HT1080 (cell line): ENCODE results near the gene B4GALT1. TPM values are rescaled to one million over a fixed set of nuclear protein-coding genes. Genes with fewer than 3 reads are reported as not detected.

Experiments used
- DNase-seq: peaks from one replicate; pipeline ENCODE4 v3.0.0-alpha.2; 2015; ENCODE audit warnings: low read depth
- total RNA-seq: library from RNA; depleted of rRNA; stranded (reverse); fragments of >200 nt; shearing (Covaris generic); gene quantifications from 2 replicates; pipeline ENCODE4 v1.2.3, GENCODE V29; 2014

Gene B4GALT1
- total RNA-seq, 1 experiment from 2014 or later, result 23.6 TPM

GRCh38 chr9:33140401-33141360 lies 26.5 kb downstream of the B4GALT1 start:
- no peak for DNase-seq

GRCh38 chr9:33139421-33140228 lies 27.5 kb downstream of the B4GALT1 start:
- DNase-seq, result no peak

GRCh38 chr9:33138768-33139167 lies 28.4 kb downstream of the B4GALT1 start:
- DNase-seq, result no peak

- DNase-seq, result no peak
Measured at GRCh38 chr9:33137781-33138264, 29.3 kb downstream of the B4GALT1 start.

- no peak for DNase-seq
Measured at GRCh38 chr9:33136721-33137670, 30.1 kb downstream of the B4GALT1 start.

GRCh38 chr9:33135470-33135958 lies 31.6 kb downstream of the B4GALT1 start:
- DNase-seq, result no peak

- no peak for DNase-seq
Measured at GRCh38 chr9:33135031-33135461, 32.1 kb downstream of the B4GALT1 start.

GRCh38 chr9:33133186-33133585 lies 34.0 kb downstream of the B4GALT1 start:
- no peak for DNase-seq

GRCh38 chr9:33131790-33132772 lies 35.1 kb downstream of the B4GALT1 start:
- peak; percentile 86 for DNase-seq

DNA sequence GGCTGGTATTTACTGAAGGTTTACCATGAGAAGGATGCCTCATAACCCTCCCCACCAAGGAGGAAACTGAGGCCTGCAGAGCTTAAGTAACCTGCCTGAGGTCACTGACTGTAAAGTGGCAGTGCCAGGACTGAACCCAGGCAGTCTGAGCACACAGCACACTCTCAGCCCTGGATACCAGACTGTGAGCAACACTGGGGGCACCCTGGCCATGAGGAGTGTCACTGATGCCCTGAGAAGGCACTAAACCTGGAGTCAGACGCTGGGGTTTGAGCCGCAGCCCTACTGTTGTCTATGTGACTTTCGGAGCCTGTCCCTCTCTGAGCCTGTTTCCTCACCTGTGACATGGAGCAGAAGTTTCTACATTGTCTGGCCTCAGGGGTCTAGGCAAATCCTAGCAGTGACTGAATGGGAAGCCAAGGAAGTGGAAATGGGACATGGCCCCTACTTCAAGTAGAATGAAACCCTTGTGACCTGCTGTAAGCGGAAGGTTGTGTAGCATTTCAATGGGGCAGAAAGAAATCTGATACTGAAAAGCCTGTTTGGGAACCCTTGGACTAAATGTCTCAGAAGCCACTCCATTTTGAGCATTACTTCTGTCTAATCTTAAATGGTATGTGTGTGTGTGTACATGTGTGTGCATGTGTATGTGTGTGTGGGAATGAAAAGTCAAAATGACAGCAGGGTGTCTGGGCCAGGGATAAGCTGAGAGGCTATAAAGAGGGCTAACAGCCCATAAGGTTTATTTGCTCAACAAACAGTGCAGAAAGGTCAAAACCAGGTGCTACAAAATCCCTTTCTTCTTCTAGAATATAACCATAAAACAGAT lies 36.0 kb downstream of the B4GALT1 start:
- DNase-seq, result no peak

GRCh38 chr9:33129886-33130881 lies 37.0 kb downstream of the B4GALT1 start:
- peak; percentile 27 for DNase-seq

DNA sequence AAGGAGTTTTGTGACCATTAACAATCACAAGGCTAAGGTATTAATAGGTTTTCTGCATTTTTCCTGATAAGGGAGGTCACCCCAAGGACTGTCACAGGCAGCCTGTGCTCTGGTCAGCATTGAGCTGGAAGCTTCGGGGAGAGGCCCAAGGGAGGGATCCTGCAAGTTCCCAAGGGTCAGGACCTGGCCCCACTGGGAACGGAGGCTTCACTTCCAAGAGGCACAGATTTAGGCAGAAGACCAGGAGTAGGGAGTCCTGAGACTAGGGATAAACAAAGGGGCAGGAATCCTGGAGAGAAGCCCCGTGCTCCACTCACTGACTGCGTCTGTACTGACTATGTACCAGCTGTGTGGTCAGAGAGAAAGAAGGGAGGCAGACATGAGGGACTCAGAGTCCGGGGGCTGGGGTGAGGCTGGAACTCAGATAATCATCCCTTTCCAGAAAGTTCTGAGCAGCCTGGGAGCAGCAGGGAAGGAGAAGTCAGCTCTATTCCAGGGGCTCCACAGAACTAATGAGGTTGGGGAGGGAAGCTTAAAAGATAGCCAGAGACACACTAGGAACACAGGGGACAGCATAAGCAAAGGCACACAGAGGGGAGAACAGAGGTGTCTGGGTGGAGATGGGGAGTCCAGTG lies 37.8 kb downstream of the B4GALT1 start:
- no peak for DNase-seq

GRCh38 chr9:33128570-33128969 lies 38.6 kb downstream of the B4GALT1 start:
- no peak for DNase-seq

- DNase-seq, result no peak
Measured at GRCh38 chr9:33127881-33128280, 39.3 kb downstream of the B4GALT1 start.

- peak; percentile 31 for DNase-seq
Measured at GRCh38 chr9:33125871-33126823, 41.0 kb downstream of the B4GALT1 start.

DNA sequence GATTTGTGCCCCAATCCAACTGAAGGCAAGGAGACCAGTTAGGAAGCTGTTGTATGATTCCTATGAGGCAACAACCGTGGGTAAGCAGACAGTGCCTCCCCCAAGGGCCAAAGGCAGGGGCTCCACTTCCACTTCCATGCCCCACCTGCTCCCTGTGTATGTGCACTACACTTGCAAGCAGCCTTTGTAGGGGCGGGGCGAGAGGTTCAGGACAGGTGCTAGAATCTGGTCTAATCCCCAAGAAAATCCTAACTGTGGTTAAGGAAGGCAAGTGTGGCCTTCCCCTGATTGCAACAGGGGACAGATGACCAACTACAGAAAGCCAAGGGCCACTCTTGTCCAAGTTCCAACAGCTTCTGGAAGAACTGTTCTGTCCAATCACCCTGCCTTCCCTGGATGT lies 41.7 kb downstream of the B4GALT1 start:
- DNase-seq, result no peak
